LNCaP clone FGC (cell line): ENCODE measurements around the gene RYR3.

Experiments
- DNase-seq: peaks from one replicate; pipeline ENCODE4 v3.0.0-alpha.2; 2011; ENCODE audit warnings: low read depth
- H3K4me3 ChIP-seq: 2 replicates; pipeline ENCODE4 v1.5.1; 2011; ENCODE audit warnings: mild to moderate bottlenecking, low read depth, low read length, control low read depth
- TF ChIP-seq, protein P1 (sequence below): IDR thresholded peaks from 2 replicates; pipeline ENCODE4 v1.5.1; 2012; ENCODE audit warnings: mild to moderate bottlenecking; ENCODE audit not compliant: control insufficient read depth, insufficient read depth; ENCODE audit errors: extremely low read depth

RYR3 gene

GRCh38 chr15:33341953-33342352 is 31.2 kb downstream of the RYR3 start:
- no peak overlapping the region for H3K4me3 ChIP-seq
- DNase-seq, result no peak
- TF ChIP-seq, protein P1, sequence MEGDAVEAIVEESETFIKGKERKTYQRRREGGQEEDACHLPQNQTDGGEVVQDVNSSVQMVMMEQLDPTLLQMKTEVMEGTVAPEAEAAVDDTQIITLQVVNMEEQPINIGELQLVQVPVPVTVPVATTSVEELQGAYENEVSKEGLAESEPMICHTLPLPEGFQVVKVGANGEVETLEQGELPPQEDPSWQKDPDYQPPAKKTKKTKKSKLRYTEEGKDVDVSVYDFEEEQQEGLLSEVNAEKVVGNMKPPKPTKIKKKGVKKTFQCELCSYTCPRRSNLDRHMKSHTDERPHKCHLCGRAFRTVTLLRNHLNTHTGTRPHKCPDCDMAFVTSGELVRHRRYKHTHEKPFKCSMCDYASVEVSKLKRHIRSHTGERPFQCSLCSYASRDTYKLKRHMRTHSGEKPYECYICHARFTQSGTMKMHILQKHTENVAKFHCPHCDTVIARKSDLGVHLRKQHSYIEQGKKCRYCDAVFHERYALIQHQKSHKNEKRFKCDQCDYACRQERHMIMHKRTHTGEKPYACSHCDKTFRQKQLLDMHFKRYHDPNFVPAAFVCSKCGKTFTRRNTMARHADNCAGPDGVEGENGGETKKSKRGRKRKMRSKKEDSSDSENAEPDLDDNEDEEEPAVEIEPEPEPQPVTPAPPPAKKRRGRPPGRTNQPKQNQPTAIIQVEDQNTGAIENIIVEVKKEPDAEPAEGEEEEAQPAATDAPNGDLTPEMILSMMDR, result no peak

DNA sequence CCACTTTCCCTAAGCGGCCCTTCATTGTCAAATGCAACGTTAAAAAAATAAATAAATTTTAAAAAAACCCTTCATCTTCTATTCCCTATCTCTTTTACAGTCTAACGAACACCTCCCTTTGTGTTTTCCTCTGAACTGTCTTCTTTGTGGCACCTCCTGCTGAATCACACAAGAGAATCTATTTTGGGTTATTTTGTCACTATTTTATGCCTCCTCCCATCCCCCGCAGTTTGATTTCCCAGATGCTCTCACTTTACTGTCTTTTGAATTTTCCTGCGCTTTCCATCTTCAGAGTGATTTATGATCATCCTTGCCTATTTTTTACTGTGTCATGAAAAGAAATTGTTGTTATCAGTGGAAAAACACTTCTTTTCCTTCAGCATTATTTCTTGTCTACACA is 32.5 kb downstream of the RYR3 start:
- no peak for DNase-seq
- H3K4me3 ChIP-seq, result no peak overlapping the region
- TF ChIP-seq, protein P1, result no peak

DNA sequence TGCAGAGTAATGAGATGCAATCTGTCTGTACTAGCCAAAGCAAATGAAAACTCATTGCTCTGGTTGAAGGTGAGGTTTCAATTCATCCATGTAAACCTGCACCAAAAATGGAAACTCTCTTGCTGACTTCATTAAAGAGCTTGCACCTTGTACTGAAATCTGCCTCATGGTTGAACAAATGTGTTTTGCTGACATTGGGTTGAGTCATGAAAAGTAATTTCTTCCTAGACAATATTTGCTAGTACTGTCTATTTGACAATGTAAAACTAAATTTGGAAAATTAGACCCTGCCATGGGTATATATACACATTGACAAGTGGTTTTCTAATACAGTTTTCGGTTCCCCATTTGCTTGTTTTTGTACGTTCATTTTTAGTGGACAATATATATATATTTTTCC is 33.3 kb downstream of the RYR3 start:
- no peak for DNase-seq
- H3K4me3 ChIP-seq, result no peak overlapping the region

GRCh38 chr15:33344530-33344929 is 33.8 kb downstream of the RYR3 start:
- H3K4me3 ChIP-seq, result no peak overlapping the region
- TF ChIP-seq, protein P1, result no peak
- DNase-seq, result no peak

More for the DNA sequence above, 33.3 kb downstream of the RYR3 start:
- TF ChIP-seq, protein P1, result no peak

DNA sequence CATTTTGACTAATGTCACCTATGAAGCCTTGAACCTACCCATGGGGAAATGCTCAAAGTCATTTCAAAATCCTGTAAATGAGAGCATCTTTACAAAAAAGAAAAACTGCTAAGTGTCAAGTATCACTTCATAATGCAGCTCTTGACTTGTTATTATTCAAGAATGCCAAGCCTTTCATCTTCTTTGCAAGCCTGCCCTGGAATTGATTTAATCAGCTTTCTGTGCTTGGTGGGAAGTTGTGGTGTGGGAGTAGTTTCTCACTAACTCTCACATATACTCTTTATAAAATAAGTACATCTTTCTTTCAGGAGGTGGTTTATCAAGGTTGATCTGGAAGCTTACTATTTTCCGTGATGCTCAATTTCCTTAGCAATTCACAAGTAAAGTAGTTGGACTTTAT is 43.6 kb downstream of the RYR3 start:
- no peak overlapping the region for H3K4me3 ChIP-seq
- DNase-seq, result no peak
- TF ChIP-seq, protein P1, result no peak

GRCh38 chr15:33357845-33358244 is 47.1 kb downstream of the RYR3 start:
- no peak for DNase-seq
- H3K4me3 ChIP-seq, result no peak overlapping the region
- TF ChIP-seq, protein P1, result no peak

GRCh38 chr15:33358306-33358705 is 47.5 kb downstream of the RYR3 start:
- H3K4me3 ChIP-seq, result no peak overlapping the region
- TF ChIP-seq, protein P1, result no peak
- no peak for DNase-seq
